22Rv1 (cell line): ENCODE results near the gene COG2.

Source experiments
- H3K27ac ChIP-seq: fragments of 450-650 bp; 2 replicates; pipeline ENCODE4 v1.5.1; 2017
- ZFX ChIP-seq: fragments of 450-650 bp; IDR thresholded peaks from 2 replicates; pipeline ENCODE4 v1.6.1; 2017; ENCODE audit warnings: antibody characterized with exemption, borderline replicate concordance
- TF ChIP-seq, protein P1 (sequence below): fragments of 450-650 bp; IDR thresholded peaks from 2 replicates; pipeline ENCODE4 v1.5.1; 2017; ENCODE audit warnings: mild to moderate bottlenecking

The COG2 gene

GRCh38 chr1:230614121-230614520 is 28.2 kb upstream of the COG2 start:
- TF ChIP-seq, protein P1, sequence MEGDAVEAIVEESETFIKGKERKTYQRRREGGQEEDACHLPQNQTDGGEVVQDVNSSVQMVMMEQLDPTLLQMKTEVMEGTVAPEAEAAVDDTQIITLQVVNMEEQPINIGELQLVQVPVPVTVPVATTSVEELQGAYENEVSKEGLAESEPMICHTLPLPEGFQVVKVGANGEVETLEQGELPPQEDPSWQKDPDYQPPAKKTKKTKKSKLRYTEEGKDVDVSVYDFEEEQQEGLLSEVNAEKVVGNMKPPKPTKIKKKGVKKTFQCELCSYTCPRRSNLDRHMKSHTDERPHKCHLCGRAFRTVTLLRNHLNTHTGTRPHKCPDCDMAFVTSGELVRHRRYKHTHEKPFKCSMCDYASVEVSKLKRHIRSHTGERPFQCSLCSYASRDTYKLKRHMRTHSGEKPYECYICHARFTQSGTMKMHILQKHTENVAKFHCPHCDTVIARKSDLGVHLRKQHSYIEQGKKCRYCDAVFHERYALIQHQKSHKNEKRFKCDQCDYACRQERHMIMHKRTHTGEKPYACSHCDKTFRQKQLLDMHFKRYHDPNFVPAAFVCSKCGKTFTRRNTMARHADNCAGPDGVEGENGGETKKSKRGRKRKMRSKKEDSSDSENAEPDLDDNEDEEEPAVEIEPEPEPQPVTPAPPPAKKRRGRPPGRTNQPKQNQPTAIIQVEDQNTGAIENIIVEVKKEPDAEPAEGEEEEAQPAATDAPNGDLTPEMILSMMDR, result no peak
- TF ChIP-seq ZFX, result no peak

GRCh38 chr1:230618537-230618936 is 23.7 kb upstream of the COG2 start:
- H3K27ac ChIP-seq, result no peak overlapping the region
- TF ChIP-seq, protein P1, result no peak
- no peak for TF ChIP-seq ZFX

More at GRCh38 chr1:230614121-230614520, 28.2 kb upstream of the COG2 start:
- H3K27ac ChIP-seq, result no peak overlapping the region

DNA sequence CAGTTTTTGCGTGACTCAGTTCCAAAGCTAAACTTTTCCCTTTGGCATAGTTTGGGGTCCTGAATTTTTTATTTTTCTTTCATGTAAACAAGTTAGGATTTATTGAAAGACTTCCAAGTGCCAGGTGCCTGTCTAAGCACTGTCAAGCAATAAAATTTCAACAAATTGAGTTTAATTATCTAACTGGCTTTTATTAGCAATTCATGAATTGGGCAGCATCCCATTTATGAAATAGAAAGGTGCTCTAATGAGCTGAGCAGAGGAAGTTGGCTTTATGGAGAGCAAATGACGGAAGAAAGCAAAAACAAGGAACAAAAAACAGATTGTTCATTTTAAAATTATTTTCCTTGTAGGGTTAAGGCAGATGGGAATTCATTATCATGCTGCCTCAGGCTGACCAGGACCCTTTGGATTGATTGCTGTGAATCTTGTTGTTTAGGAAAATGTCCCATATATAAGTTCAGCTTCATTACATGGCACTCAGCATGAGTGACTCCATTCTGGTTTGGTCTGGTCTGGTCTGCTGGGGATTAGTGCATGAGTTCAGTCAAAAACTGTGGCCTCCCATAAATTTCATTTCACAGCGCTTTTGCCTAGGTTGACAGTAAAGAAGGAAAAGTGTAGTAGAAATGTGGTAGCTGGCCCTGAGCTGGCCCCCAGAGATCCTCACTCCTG is 21.5 kb upstream of the COG2 start:
- no peak overlapping the region for H3K27ac ChIP-seq
- TF ChIP-seq, protein P1, result no peak
- TF ChIP-seq ZFX, result no peak

- TF ChIP-seq, protein P1, result no peak
- TF ChIP-seq ZFX, result no peak
- H3K27ac ChIP-seq, result no peak overlapping the region
Measured at GRCh38 chr1:230621324-230622030, 20.8 kb upstream of the COG2 start.

DNA sequence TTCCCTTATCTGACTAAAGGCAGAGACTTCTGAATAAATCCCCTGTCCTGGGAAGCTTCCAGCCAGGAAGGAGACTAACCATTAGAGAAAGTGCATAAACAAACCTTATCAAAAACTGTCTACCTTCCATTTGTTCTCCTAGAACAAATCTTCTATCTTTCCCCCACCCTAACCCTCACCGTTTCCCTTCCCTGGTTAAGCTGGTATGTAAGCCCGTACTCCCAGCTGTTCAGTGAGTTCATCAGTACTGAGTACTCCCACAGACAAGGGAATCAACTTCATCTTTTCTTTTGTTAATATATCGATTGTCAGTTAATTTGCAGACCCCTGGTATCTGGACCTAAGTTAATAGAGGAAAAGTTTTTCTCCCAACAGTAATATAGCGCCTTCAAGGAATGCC is 20.1 kb upstream of the COG2 start:
- H3K27ac ChIP-seq, result no peak overlapping the region
- no peak for TF ChIP-seq ZFX
- TF ChIP-seq, protein P1, result no peak

- no peak overlapping the region for H3K27ac ChIP-seq
- TF ChIP-seq, protein P1, result no peak
- no peak for TF ChIP-seq ZFX
Measured at GRCh38 chr1:230624097-230624713, 18.1 kb upstream of the COG2 start.

GRCh38 chr1:230626232-230626631 is 16.0 kb upstream of the COG2 start:
- no peak overlapping the region for H3K27ac ChIP-seq
- TF ChIP-seq, protein P1, result no peak
- TF ChIP-seq ZFX, result no peak
